ENCODE results near the gene PCAT6.

The PCAT6 gene

DNA sequence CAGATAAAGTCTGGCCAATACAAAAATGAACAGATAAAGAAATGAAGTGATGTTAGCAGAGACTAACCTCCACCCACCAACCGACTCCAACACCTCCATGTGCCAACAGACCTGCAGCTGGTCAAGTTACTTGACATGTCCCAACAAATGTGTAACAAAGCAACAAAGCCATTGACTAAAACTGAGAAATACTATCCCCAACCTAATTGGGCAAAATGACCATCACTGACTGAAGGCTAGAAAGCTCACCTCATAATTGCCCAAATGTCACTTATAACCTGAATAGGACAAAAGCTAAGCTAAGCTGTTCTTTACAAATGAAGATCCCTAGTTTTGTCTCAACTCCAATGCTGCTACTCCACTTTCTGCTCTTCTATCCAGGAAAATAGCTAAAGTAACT is 10.0 kb upstream of the PCAT6 start:
- Histone ChIP-seq H2AFZ (ENCODE audit: low read depth) (no peak overlapping the region), H3K27ac (no peak overlapping the region), H3K4me3 (IDR thresholded peaks at IDR 0.05; ENCODE audit: insufficient read depth, low read depth, low read length) (no peak overlapping the region), H3K27me3 (ENCODE audit: insufficient read depth, low read depth) (no peaks in the 10 kb centered on the region), H3K4me1 (ENCODE audit: low read depth, poor library complexity, severe bottlenecking) (peaks cover 58% of the 10 kb centered on the region), H3K79me2 (ENCODE audit: insufficient read depth, low read depth) (no peaks in the 10 kb centered on the region), H3K36me3 (ENCODE audit: insufficient read depth) (no peaks in the 10 kb centered on the region), H3K4me2 (no peak overlapping the region), H4K20me1 (ENCODE audit: insufficient read depth) (no peaks in the 10 kb centered on the region), H3K9ac (no peak overlapping the region)
- TF ChIP-seq, protein P1, sequence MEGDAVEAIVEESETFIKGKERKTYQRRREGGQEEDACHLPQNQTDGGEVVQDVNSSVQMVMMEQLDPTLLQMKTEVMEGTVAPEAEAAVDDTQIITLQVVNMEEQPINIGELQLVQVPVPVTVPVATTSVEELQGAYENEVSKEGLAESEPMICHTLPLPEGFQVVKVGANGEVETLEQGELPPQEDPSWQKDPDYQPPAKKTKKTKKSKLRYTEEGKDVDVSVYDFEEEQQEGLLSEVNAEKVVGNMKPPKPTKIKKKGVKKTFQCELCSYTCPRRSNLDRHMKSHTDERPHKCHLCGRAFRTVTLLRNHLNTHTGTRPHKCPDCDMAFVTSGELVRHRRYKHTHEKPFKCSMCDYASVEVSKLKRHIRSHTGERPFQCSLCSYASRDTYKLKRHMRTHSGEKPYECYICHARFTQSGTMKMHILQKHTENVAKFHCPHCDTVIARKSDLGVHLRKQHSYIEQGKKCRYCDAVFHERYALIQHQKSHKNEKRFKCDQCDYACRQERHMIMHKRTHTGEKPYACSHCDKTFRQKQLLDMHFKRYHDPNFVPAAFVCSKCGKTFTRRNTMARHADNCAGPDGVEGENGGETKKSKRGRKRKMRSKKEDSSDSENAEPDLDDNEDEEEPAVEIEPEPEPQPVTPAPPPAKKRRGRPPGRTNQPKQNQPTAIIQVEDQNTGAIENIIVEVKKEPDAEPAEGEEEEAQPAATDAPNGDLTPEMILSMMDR (conservative IDR thresholded peaks at IDR 0.05; ENCODE audit: low read depth, low read length) = no peak

GRCh38 chr1:202801175-202801574 is 9.6 kb upstream of the PCAT6 start:
- no peaks in the 10 kb centered on the region for H3K79me2 ChIP-seq (ENCODE audit: insufficient read depth, low read depth)
- no peaks in the 10 kb centered on the region for H4K20me1 ChIP-seq (ENCODE audit: insufficient read depth)
- H3K9ac ChIP-seq = no peak overlapping the region
- no peak overlapping the region for H3K4me2 ChIP-seq
- H3K4me3 ChIP-seq (IDR thresholded peaks at IDR 0.05; ENCODE audit: insufficient read depth, low read depth, low read length) = no peak overlapping the region
- TF ChIP-seq, protein P1 (conservative IDR thresholded peaks at IDR 0.05; ENCODE audit: low read depth, low read length) = no peak
- H3K27ac ChIP-seq = no peak overlapping the region
- peaks cover 54% of the 10 kb centered on the region for H3K4me1 ChIP-seq (ENCODE audit: low read depth, poor library complexity, severe bottlenecking)
- no peaks in the 10 kb centered on the region for H3K27me3 ChIP-seq (ENCODE audit: insufficient read depth, low read depth)
- H3K36me3 ChIP-seq (ENCODE audit: insufficient read depth) = no peaks in the 10 kb centered on the region
- H2AFZ ChIP-seq (ENCODE audit: low read depth) = no peak overlapping the region

DNA sequence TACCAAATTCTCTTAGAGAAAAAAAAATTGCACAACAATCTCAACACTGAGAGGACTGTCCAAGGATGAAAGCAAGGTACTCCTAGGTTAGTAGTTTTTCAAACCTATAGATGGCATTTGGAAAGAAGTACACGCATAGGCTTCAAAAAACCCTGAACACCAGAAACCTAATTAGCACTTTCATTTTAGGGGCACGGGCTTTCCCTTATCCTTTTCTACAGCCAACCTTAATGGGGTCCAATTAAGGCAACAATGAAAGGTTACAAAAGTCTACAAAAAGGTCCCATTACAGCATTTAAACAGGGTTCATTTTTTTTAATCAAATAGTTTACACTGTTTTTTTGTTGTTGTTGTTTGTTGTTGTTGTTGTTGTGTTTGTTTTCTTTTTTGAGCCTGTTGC is 8.7 kb upstream of the PCAT6 start:
- Histone ChIP-seq H4K20me1 (ENCODE audit: insufficient read depth) (no peaks in the 10 kb centered on the region), H3K4me2 (no peak overlapping the region), H3K4me1 (ENCODE audit: low read depth, poor library complexity, severe bottlenecking) (peaks cover 45% of the 10 kb centered on the region), H3K27ac (no peak overlapping the region), H3K36me3 (ENCODE audit: insufficient read depth) (no peaks in the 10 kb centered on the region), H3K4me3 (IDR thresholded peaks at IDR 0.05; ENCODE audit: insufficient read depth, low read depth, low read length) (no peak overlapping the region), H3K79me2 (ENCODE audit: insufficient read depth, low read depth) (no peaks in the 10 kb centered on the region), H3K27me3 (ENCODE audit: insufficient read depth, low read depth) (no peaks in the 10 kb centered on the region), H2AFZ (ENCODE audit: low read depth) (no peak overlapping the region), H3K9ac (no peak overlapping the region)
- TF ChIP-seq, protein P1 (conservative IDR thresholded peaks at IDR 0.05; ENCODE audit: low read depth, low read length) = no peak

GRCh38 chr1:202802998-202803932 is 7.5 kb upstream of the PCAT6 start:
- TF ChIP-seq, protein P1 (conservative IDR thresholded peaks at IDR 0.05; ENCODE audit: low read depth, low read length) = no peak
- H3K4me1 ChIP-seq (ENCODE audit: low read depth, poor library complexity, severe bottlenecking) = peaks cover 33% of the 10 kb centered on the region
- H3K27ac ChIP-seq = no peak overlapping the region
- H3K27me3 ChIP-seq (ENCODE audit: insufficient read depth, low read depth) = no peaks in the 10 kb centered on the region
- H3K4me3 ChIP-seq (IDR thresholded peaks at IDR 0.05; ENCODE audit: insufficient read depth, low read depth, low read length) = no peak overlapping the region
- no peak overlapping the region for H3K9ac ChIP-seq
- no peak overlapping the region for H2AFZ ChIP-seq (ENCODE audit: low read depth)
- no peak overlapping the region for H3K4me2 ChIP-seq
- H3K36me3 ChIP-seq (ENCODE audit: insufficient read depth) = no peaks in the 10 kb centered on the region
- H3K79me2 ChIP-seq (ENCODE audit: insufficient read depth, low read depth) = no peaks in the 10 kb centered on the region
- H4K20me1 ChIP-seq (ENCODE audit: insufficient read depth) = no peaks in the 10 kb centered on the region

Measured in KMS-11 (cell line).